Sigmoid colon (tissue), 4 donors: Measurements from ENCODE around the gene PSME3IP1.

Source experiments
- CTCF ChIP-seq, 4 experiments: fragments of 450-650 bp in 3 of 4; fragments of 200-600 bp in 1 of 4; IDR thresholded peaks; one replicate each; pipeline ENCODE4 v1.5.1; 2016 to 2019; ENCODE audit warnings: antibody characterized with exemption in 4 of 4, mild to moderate bottlenecking in 3 of 4, moderate library complexity in 2 of 4
- POLR2A ChIP-seq, 2 donors: fragments of 450-650 bp; IDR thresholded peaks; one replicate each; pipeline ENCODE4 v1.6.1; 2016; ENCODE audit warnings: antibody characterized with exemption in 2 of 2, mild to moderate bottlenecking in 2 of 2, moderate library complexity in 2 of 2
- POLR2AphosphoS5 ChIP-seq, 4 donors: sonication (generic); formaldehyde crosslinking; IDR thresholded peaks; one replicate each; pipeline ENCODE4 v1.6.1; 2017; ENCODE audit warnings: antibody characterized with exemption in 4 of 4

- no peak for TF ChIP-seq CTCF (IDR thresholded peaks at IDR 0.05)
- no peak for TF ChIP-seq POLR2AphosphoS5 (IDR thresholded peaks at IDR 0.05)
- no peak for TF ChIP-seq POLR2A (IDR thresholded peaks at IDR 0.05)
These were observed 873 bp downstream of the PSME3IP1 start for GRCh38 chr16:57184887-57185445.
